ENCODE measurements around the gene TRIM46.
A peak's percentile ranks its signal among the peaks of the same experiment; 100 is the strongest.
"Not testable (repeated sequence)": the region's sequence is repeated elsewhere in the genome, so short reads cannot be mapped to it uniquely, and the experiment has no call there.

Gene TRIM46

DNA sequence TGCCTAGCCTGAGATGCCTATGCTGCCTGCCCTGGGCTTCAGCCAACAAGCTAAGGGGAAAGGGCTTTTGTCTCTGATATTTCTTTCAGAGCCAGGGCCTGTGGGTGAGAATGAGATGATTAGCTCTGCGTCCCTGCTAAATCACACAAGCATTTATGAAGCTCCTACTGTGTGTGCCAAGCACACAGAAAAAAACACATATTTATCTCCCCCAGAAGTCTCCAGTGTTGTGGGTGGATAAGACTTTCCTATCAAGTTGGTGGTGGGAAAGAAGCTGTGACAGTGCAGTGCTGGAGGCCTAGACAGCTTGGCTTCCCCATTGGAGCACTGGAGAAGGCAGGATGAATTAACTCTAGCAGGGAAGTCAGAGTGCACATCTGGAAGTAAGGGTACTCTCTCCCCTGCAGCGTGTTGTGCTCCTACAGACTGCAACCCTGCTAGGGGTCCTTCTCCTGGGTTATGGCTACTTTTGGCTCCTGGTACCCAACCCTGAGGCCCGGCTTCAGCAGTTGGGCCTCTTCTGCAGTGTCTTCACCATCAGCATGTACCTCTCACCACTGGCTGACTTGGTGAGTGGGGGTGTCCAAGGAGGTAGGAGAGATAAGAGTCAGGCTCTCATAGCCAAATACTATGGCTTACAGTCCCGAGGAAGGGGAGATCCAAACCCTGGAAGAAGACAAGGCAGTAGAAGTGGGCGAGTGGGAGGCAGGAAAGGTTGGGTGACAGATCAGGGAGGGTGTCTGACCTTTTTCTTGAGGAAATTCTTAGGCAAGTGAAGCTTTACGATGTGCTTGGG, 36.3 kb upstream of the TRIM46 start:
- DNase-seq (ENCODE audit: low read depth in 1 of 2, low spot score in 1 of 2), result no peak

DNA sequence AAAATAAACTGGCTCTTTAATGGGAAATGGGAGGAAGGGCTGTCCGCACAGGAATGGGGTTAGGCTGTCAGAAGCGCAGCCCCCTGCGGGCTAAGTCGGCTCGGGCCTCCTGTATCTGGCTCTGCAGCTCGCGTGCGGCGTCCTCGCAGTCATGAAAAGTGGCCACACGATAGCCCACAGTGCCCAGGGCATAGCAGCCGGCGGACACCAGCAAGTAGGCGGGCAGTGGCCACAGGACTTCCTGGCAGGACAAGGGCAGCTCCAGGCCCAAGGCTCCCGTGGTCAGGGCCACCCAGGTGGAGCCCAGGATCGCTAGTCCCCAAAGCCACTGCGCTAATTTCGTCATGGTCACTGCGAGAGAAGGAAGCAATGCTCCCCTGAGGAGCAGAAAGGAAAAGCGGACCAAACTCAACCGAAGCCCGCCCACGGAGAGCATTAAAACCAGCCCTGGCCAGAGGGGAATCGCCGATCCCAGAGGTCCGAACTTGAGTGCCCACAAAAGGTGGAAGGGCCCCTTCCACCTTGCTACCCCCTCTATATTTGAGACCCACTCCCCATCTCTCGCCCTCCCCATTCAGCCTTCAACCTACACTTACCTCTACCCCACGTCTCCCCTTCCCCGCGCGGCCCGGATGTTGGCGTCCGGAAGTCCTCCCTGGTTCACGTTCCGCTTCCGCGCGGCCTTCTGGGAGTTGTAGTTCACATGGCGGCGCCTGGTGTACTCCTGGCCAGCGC, 33.6 kb upstream of the TRIM46 start, which contains the start of gene DPM3:
Gene DPM3, minus strand, starts transcription at position 637 of the 735 bp plus-strand sequence. Its CDS starts 291 bp downstream, at position 346.
- DNase-seq (ENCODE audit: low read depth in 1 of 2, low spot score in 1 of 2), result peak; percentile 79 to 84

DNA sequence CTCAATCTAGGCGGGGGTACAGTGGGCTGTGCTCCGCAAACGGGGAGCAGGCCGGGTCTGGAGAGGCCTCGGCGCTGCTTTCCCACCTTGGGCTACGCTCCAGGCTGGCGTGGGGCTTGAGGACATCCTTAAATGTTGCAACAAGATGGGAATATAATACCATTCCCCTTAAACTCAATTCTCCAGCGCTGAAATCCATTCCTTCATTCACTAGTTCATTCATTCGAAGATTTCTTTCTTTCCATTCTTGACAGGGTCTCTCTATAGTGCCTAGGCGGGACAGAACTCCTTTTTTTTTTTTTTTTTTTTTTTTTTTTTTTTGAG, 33.1 kb upstream of the TRIM46 start:
- DNase-seq (ENCODE audit: low read depth in 1 of 2, low spot score in 1 of 2), result no peak

DNA sequence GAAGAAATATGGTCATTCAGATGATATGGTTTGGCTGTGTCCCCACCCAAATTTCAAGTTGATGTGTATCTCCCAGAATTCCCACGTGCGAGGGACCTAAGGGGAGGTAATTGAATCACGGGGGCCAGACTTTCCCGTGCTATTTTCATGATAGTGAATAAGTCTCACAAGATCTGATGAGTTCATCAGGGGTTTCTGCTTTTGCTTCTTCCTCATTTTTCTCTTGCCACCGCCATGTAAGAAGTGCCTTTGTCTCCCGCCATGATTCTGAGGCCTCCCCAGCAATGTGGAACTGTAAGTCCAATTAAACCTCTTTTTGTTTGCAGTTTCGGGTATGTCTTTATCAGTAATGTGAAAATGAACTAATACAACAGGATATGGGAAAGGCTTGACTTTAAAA, 31.9 kb upstream of the TRIM46 start:
- no peak for DNase-seq (ENCODE audit: low read depth in 1 of 2, low spot score in 1 of 2)

DNA sequence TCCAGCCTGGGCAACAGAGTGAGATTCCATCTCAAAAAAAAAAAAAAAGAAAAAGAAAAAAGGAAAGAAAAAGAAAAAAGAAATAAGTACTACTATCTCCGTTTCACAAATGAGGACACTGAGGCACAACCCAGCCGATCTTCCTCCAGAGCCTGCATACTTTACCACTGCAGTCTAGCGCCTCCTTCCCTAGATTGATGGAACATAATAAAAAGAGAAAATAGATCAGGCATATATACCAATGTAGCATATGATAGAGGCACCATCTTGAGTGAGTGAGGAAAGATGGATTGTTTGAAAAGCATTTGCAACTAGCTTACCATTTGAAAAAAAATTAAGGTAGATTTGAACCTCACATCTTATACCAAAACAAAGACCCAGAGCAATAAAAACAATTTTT, 28.2 kb upstream of the TRIM46 start:
- DNase-seq (ENCODE audit: low read depth in 1 of 2, low spot score in 1 of 2), result no peak

DNA sequence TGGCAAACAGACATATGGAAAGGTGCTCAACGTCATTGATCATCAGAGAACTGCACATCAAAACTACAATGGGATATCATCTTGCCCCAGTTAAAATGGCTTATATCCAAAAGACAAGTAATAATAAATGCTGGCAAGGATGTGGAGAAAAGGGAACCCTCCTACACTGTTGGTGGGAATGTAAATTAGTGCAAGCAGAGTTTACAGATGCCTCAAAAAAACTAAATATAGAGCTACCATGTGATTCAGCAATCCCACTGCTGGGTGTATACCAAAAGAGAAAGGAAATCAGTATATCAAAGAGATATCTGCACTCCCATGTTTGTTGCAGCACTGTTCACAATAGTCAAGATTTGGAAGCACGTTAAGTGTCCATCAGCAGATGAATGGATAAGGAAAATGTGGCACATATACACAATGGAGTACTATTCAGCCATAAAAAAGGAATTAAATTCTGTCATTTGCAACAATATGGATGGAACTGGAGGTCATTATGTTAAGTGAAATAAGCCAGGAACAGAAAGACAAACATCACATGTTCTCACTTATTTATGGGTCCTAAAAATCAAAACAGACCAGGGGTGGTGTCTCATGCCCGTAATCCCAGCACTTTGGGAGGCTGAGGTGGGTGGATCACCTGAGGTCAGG, 17.5 kb upstream of the TRIM46 start:
- not testable (repeated sequence) for DNase-seq (ENCODE audit: low read depth in 1 of 2, low spot score in 1 of 2)

DNA sequence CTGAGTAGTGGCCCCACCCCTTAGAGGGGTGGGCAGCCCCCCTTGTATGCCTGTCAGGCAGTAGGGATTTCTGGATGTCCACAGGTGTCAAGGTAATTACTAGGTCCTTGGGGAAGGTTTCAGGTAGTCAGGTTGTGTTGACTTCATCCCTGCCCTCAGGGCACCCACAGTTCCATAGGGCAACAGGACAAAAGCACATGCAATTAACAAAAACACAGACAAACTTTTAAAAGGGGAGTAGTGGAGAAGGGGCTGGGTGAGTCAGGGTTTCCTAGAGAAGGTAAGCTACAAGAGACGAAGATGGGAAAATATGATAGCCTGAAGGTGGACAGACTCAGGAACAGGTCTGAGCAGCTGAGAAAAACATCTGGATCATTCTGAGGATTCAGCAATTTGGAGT, 14.7 kb upstream of the TRIM46 start:
- DNase-seq (ENCODE audit: low read depth in 1 of 2, low spot score in 1 of 2), result no peak

DNA sequence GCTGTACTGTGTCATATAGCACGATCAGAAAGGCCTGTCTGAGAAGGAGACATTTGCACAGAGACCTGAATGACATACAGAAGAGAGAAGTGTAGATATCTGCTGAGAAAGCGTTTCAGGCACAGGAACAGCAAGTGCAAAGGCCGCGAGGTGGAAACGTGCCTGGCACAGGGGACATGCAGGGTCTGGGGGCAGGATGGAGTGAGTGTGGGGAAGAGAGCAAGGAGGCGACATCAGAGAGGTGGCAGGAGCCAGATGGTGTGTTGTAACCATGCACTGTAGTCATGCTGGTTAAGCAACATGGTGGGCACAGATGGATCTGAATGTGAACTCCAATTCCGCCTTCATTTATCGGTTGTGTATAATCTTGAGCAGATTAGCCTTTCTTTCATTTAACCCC, 13.5 kb upstream of the TRIM46 start:
- no peak for DNase-seq (ENCODE audit: low read depth in 1 of 2, low spot score in 1 of 2)

DNA sequence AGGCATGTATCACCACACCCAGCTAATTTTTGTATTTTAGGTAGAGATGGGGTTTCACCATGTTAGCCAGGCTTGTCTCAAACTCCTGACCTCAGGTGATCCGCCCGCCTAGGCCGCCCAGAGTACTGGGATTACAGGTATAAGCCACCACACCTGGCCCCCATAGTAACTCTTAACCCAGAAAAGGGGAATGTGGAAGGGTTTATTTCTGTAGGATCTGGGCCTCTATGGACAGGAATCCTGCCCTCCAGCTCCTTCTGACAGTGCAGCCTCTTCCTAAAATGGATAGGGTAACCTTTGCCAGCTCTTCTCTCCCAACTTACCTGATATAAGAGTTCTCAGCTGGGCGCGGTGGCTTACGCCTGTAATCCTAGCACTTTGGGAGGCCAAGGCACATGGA, 11.0 kb upstream of the TRIM46 start:
- DNase-seq (ENCODE audit: low read depth in 1 of 2, low spot score in 1 of 2), result not testable (repeated sequence)

DNA sequence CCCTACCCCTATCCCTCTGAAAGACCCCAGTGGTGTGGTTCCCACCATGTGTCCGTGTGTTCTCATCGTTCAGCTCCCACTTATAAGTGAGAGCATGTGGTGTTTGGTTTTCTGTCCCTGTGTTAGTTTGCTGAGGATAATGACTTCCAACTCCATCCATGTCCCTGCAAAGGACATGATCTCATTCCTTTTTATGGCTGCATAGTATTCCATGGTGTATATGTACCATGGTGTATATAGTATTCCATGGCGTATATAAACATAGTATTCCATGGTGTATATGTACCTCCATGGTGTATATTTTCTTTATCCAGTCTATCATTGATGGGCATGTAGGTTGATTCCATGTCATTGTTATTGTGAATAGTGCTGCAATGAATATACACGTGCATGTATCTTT, 9.9 kb upstream of the TRIM46 start:
- not testable (repeated sequence) for DNase-seq (ENCODE audit: low read depth in 1 of 2, low spot score in 1 of 2)

DNA sequence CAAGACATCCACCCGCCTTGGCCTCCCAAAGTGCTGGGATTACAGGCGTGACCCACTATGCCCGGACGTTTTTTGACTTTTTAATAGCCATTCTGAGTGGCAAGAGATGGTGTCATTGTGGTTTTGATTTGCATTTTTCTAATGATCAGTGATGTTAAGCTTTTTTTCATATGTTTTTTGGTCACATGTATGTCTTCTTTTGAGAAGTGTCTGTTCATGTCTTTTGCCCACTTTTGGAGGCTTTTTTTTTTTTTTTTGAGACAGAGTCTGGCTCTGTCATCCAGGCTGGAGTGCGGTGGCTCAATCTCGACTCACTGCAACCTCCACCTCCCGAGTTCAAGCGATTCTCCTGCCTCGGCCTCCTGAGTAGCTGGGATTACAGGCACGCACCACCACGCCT, 9.0 kb upstream of the TRIM46 start:
- DNase-seq (ENCODE audit: low read depth in 1 of 2, low spot score in 1 of 2), result not testable (repeated sequence)

DNA sequence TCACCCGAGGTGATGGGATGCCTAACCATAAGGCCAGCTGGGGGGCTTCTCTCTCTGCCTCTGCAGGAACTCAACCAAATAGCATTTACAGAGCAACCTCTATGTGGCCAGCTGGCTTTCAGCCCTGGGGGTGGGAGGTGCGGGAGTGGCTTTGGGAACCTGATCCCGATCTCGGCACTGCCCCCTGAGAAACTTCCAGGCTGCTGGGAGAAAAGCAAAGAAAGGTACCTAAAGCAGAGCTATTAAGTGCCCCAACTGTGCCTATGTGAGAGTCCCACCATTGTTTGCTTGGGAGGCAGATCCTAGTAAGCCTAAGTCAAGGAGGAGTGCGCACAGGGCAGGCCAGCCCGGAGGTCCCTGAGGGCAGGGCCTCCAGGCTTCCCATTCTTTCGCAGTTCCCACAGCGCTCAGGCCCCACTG, 7.6 kb upstream of the TRIM46 start:
- no peak for DNase-seq (ENCODE audit: low read depth in 1 of 2, low spot score in 1 of 2)

DNA sequence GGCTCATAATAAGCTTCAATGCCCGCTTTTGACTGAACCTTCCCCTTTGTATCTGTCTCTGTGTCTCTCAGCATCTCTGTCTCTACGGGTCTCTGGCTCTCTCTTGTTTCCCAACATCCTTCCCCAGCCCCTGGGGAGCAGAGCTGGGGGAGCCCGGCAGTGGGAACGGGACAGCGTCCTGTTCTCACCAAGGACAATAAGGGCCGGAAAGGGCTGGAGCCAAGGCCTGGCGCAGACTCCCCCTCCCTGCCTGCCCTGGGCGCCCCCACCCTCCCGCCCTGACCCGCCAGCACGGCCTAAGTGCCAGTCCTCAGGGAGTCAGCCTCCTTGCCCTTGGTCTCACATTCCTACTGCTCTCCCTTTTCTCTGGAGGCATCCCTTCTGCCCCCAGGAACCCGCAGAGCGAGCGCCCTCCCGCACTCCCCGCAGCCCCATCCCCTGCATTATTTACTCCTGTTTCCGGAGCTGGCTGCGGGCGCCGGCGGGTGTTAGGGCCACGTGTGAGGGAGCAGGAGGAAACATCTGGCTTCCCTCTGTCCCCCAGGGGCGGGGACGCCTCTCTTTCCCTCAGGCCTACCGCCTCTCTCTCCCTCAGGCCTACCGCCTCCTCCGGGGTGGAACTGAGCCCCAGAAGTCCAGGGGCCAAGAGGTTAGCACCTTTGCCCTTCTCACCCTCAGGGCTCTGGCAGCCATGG, 7.0 kb upstream of the TRIM46 start:
- DNase-seq (ENCODE audit: low read depth in 1 of 2, low spot score in 1 of 2), result no peak

DNA sequence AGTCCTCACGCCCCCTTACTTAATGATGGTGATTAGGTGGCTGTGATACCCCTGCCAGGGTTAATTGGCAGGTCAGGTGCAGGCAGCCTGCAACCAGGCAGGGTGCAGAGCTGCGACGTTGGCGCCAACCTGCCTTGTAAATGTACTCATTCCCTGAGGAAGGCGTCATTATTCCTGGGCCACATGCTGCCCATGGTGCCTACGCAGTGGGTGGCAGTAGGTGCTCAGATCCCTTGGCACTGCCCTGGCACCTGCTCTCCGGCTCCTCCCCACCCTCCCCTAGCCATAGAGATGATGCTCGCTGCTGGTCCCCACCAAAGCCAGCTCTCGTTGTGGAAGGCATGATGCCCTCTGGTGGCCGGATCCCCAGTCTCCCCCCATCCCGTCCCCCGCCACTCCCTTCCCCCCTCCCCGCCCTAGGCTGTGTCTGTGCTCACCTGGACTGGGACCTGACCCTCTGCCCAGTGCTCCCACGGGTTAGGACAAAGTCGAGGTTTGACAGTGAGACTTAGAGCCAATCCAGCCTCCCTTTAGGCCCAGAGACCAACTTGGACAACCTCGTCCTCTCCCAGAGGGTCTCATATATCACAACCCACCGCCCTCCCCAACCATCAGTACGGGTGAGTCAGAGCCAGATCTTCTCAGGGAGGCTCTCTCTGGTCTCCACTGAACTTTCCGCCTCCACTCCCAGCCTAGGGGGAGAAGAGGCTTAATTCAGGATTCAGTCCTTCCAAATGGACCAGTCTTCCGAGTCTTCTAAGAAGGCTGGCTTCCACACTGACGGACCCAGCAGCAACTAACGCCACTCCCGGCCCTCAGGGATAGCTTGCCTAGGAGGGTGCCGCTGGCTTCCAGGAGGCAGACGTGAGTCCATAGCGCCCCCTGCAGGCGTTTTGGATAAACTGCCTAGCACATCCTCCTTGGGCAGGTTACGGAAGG, 6.2 kb upstream of the TRIM46 start:
- DNase-seq (ENCODE audit: low read depth in 1 of 2, low spot score in 1 of 2), result peak; percentile 78 to 84

DNA sequence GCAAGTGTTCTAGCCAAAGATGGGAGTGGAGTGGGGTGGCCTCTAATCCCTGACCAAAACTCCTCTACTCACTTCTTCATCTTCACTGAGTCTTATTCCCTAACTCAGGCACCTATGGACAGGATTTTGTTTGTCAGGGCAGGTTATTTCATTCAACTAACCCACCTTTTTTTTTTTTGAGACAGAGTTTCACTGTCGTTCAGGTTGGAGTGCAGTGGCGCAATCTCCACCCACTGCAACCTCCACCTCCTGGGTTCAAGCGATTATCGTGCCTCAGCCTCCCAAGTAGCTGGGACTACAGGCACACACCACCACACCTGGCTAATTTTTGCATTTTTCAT, 5.6 kb upstream of the TRIM46 start:
- DNase-seq (ENCODE audit: low read depth in 1 of 2, low spot score in 1 of 2), result not testable (repeated sequence)

DNA sequence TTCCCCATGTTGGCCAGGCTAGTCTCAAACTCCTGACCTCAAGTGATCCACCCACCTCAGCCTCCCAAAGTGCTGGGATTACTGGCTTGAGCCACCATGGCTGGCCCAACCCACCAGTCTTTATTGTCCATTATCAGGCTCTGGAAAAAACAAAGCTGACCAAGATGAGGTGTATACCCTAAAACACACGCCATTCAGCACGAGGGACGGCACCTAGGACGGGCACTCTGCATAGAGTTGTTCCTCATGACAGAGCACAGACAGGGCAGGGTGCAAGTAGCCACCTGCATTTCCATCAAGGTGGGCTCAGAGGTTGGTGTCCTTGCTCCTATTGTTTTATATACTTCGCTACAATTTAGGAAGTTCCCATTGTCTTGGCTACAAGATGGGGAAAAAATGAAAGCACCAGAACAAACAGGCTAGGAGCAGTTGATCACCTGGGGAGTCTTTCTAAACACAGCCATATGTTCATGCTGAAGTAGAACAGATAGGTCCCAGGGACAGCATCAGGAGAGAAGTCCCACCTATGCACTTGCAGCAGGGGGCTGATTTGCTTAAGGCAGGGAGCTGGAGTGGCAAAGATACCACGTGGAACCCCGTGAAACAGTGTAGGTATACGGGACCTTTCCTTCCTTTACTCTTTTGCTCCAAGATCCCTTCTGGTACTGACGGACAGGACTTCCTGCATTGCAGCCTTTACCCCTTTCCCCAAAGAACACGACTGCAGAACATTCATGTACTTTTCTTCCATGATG, 5.0 kb upstream of the TRIM46 start:
- DNase-seq (ENCODE audit: low read depth in 1 of 2, low spot score in 1 of 2), result no peak

DNA sequence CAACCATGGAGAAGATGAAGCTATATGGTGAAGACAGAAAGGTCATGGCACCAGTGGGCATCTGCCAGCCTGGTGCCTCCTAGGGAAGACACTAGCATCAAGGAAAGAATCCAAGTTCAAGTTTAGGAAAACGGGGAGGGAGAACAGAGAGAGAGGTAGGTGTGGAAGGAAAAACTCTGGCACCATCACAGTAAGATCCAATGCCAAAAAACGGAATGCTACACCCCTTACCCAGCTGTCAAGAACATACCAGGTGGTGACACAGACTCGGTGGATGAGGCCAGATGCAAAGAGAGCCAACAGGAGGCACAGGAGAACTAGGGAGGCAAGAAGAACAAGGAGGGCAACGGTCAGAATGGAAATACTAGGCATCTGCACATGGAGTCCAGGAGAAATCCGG, 4.1 kb upstream of the TRIM46 start:
- DNase-seq (ENCODE audit: low read depth in 1 of 2, low spot score in 1 of 2), result no peak

DNA sequence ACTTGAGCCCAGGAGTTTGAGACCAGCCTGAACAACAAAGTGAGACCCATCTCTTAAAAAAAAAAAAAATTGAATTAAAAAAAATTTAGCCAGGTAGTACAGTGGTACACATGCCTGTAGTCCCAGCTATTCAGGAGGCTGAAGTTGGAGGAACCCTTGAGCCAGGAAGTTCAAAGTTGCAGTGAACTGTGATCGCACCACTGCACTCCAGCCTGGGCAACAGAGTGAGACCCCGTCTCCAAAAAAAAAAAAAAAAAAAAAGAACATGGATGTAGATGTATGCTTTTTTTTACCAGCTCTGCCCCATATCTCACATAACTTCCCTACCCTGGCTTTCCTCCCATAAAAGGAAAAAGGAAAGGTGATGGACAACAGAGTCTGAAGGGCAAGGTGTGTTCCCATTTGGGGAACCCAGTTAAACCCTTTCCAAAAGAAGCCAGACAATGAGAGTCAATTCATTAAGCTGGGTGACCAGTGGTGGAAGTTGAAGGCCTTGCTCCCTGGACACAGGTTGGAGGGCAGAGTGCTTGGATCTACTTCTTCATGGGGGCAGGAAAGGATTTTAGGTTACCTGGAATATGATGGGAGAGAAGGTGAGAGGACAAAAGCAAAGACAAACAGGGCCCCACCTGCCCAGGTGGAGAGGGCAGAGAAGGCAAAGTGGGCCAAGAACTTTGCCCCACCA, 3.4 kb upstream of the TRIM46 start:
- no peak for DNase-seq (ENCODE audit: low read depth in 1 of 2, low spot score in 1 of 2)

DNA sequence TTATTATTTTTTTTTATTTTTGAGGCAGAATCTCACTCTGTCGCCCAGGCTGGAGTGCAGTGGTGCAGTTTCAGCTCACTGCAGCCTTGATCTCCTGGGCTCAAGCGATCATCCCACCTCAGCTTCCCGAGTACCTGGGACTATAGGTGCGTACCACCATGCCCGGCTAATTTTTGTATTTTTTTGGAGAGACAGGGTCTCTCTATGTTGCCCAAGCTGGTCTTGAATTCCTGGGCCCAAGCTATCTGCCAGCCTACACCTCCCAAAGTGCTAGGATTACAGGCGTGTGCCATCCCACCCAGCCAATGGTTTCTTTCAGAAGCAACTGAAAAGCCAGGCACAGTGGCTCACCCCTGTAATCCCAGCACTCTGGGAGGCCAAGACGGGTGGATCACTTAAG, 2.8 kb upstream of the TRIM46 start:
- DNase-seq (ENCODE audit: low read depth in 1 of 2, low spot score in 1 of 2), result no peak
